Measurements from ENCODE around the gene UBE2C. TPM values are rescaled to one million over a fixed set of nuclear protein-coding genes. Genes with fewer than 3 reads are reported as not detected.

The UBE2C gene
- polyA plus RNA-seq, 3 donors: 0.15 to 0.58 TPM; not detected in 1

DNA sequence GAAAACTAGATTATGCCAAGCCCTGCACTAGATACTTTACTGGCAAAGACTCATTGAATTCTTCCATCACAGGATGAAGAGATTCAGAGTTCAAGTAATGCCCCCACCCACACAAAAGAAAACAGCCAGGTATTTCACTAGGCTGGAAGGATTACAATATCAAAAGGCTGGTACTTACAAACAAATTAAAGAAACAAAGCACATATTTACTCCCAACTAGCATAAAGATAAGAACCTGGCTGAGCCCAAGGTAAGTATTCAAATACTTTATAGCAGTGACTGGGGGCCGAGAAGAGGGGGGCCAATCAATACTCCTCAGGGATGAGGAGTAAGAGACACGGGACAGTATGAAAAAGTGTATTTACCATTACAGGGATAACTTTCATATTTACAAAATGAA lies 41.0 kb downstream of the UBE2C start:
- H3K36me3 ChIP-seq (replicated peaks in 1 of 2; ENCODE audit: control insufficient read depth in 1 of 2, insufficient read depth in 2 of 2, low read length in 2 of 2): peaks cover 40 to 61% of the 10 kb centered on the region in 2 donors
- no peak overlapping the region for H3K27ac ChIP-seq (ENCODE audit: low read depth in 1 of 2, low read length in 2 of 2)
- peaks cover 17% of the 10 kb centered on the region for H4K20me1 ChIP-seq (ENCODE audit: insufficient read depth, low read length)
- no CpG with 5 or more reads among the region's 2 CpGs for WGBS (ENCODE audit: insufficient coverage)
- H3K4me3 ChIP-seq (replicated peaks in 1 of 3; ENCODE audit: low read depth in 2 of 3, low read length in 3 of 3): no peak overlapping the region
- H2AFZ ChIP-seq (ENCODE audit: insufficient read depth, low read depth, low read length, poor library complexity, severe bottlenecking): no peak overlapping the region
- Mint-ChIP-seq H3K27ac (peak overlapping the region in 1 of 7 donors; percentile 42), H3K36me3 (peaks cover 42 to 66% of the 10 kb centered on the region in 2 donors), H3K27me3 (ENCODE audit: low read depth in 3 of 3) (peaks cover 0 to 2% (median 1%) of the 10 kb centered on the region in 3 donors), H3K9me3 (no peaks in the 10 kb centered on the region), H3K4me3 (no peak overlapping the region), H3K4me1 (peaks cover 28% of the 10 kb centered on the region)
- H3K27me3 ChIP-seq (ENCODE audit: control insufficient read depth in 2 of 2, insufficient read depth in 2 of 2, low read length in 2 of 2): no peaks in the 10 kb centered on the region
- intact Hi-C loops (cut with micrococcal nuclease): no loop called here
- peaks cover 51% of the 10 kb centered on the region for H3K79me2 ChIP-seq (ENCODE audit: insufficient read depth, low read length)
- TF ChIP-seq, protein P1, sequence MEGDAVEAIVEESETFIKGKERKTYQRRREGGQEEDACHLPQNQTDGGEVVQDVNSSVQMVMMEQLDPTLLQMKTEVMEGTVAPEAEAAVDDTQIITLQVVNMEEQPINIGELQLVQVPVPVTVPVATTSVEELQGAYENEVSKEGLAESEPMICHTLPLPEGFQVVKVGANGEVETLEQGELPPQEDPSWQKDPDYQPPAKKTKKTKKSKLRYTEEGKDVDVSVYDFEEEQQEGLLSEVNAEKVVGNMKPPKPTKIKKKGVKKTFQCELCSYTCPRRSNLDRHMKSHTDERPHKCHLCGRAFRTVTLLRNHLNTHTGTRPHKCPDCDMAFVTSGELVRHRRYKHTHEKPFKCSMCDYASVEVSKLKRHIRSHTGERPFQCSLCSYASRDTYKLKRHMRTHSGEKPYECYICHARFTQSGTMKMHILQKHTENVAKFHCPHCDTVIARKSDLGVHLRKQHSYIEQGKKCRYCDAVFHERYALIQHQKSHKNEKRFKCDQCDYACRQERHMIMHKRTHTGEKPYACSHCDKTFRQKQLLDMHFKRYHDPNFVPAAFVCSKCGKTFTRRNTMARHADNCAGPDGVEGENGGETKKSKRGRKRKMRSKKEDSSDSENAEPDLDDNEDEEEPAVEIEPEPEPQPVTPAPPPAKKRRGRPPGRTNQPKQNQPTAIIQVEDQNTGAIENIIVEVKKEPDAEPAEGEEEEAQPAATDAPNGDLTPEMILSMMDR (IDR thresholded peaks at IDR 0.05): no peak
- H3K4me1 ChIP-seq (ENCODE audit: control insufficient read depth in 1 of 2, insufficient read depth in 2 of 2, low read length in 2 of 2): peaks cover 19 to 26% of the 10 kb centered on the region in 2 donors
- H3K9ac ChIP-seq (ENCODE audit: insufficient read depth, low read length, poor library complexity, severe bottlenecking): no peak overlapping the region
- DNase-seq: no peak
- no peak overlapping the region for H3K4me2 ChIP-seq (replicated peaks; ENCODE audit: extremely low read depth, low read length, poor library complexity, severe bottlenecking)
- H3K9me3 ChIP-seq (replicated peaks in 1 of 2; ENCODE audit: control insufficient read depth in 1 of 2, insufficient read depth in 1 of 2, low read length in 2 of 2): no peaks in the 10 kb centered on the region

DNA sequence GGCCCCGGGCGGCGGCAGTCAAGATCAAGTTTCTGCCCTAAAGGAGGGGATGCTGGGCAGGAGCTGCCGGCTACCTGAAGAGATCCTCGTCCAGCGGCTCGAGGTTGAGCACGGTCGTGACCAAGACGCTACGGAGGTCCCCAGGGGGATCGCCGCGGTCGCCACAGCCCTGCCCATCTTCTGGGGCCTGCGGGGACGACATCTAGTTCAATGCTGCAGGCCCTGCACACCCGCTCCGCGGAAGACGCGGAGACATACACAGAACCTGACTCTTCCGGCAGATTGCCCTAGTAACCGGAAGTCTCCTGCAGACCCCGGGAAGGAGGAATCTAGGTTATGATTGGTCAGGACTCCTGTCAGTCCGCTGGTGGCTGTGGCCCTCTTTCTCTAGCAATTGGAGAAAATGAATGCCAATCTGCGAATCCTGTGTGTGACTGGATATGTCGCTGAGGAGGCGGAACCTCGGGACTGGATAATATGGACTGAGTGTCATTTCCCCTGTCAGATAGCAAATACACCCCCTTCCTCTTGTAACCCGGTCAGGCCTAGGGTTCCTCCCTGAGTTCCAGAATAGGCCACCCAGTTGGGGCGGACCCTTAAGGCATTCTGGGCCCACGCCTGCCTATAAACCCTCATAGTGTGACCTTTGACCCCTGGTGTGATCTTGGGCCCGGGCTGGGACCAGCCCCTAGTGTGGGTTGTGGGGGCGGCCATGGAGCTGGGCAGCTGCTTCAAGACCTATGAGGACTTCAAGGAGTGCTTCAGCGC lies 44.9 kb downstream of the UBE2C start, which contains the start of the genes ACOT8 and ZSWIM3:
Gene ACOT8, minus strand, starts transcription at position 279 of the 768 bp plus-strand sequence. Its CDS starts 77 bp downstream, at position 202.
Gene ZSWIM3, plus strand, starts transcription at position 501 of the 768 bp plus-strand sequence. Its CDS starts 212 bp downstream, at position 713.
- Mint-ChIP-seq H3K4me1 (peaks cover 33% of the 10 kb centered on the region), H3K27ac (peak within 1 kb of the TSS; percentile 90 to 97 (median 97)), H3K27me3 (ENCODE audit: low read depth in 3 of 3) (peaks cover 0 to 3% (median 2%) of the 10 kb centered on the region in 3 donors), H3K4me3 (peak within 1 kb of the TSS; percentile 89 to 95), H3K36me3 (peaks cover 21 to 35% of the 10 kb centered on the region in 2 donors), H3K9me3 (no peaks in the 10 kb centered on the region)
- intact Hi-C loops (cut with micrococcal nuclease): loop anchor here in 1 of 2 donors (5.0 kb wide), 1 partner anchor 35 kb away; the partner anchor contains the start of genes CTSA and NEURL2
- TF ChIP-seq, protein P1 (IDR thresholded peaks at IDR 0.05): no peak
- H3K79me2 ChIP-seq (ENCODE audit: insufficient read depth, low read length): peaks cover 58% of the 10 kb centered on the region
- H3K9me3 ChIP-seq (replicated peaks in 1 of 2; ENCODE audit: control insufficient read depth in 1 of 2, insufficient read depth in 1 of 2, low read length in 2 of 2): no peaks in the 10 kb centered on the region
- H3K4me3 ChIP-seq (replicated peaks in 1 of 3; ENCODE audit: low read depth in 2 of 3, low read length in 3 of 3): peak within 1 kb of the TSS; percentile 92 to 98 (median 96)
- H3K36me3 ChIP-seq (replicated peaks in 1 of 2; ENCODE audit: control insufficient read depth in 1 of 2, insufficient read depth in 2 of 2, low read length in 2 of 2): peaks cover 21 to 23% of the 10 kb centered on the region in 2 donors
- peak within 1 kb of the TSS; percentile 99 for H2AFZ ChIP-seq (ENCODE audit: insufficient read depth, low read depth, low read length, poor library complexity, severe bottlenecking)
- DNase-seq: peak; percentile 99 to 100 (median 100)
- peak within 1 kb of the TSS; percentile 91 for H3K9ac ChIP-seq (ENCODE audit: insufficient read depth, low read length, poor library complexity, severe bottlenecking)
- peaks cover 19 to 26% of the 10 kb centered on the region in 2 donors for H3K4me1 ChIP-seq (ENCODE audit: control insufficient read depth in 1 of 2, insufficient read depth in 2 of 2, low read length in 2 of 2)
- peak within 1 kb of the TSS; percentile 99 for H3K4me2 ChIP-seq (replicated peaks; ENCODE audit: extremely low read depth, low read length, poor library complexity, severe bottlenecking)
- no peaks in the 10 kb centered on the region for H3K27me3 ChIP-seq (ENCODE audit: control insufficient read depth in 2 of 2, insufficient read depth in 2 of 2, low read length in 2 of 2)
- H3K27ac ChIP-seq (ENCODE audit: low read depth in 1 of 2, low read length in 2 of 2): peak within 1 kb of the TSS; percentile 70 to 95
- no peaks in the 10 kb centered on the region for H4K20me1 ChIP-seq (ENCODE audit: insufficient read depth, low read length)
- WGBS (ENCODE audit: insufficient coverage): 0% methylated on average over 27 of the region's 36 CpGs
